ENCODE results near the gene TRAPPC10. TPM values are rescaled to one million over a fixed set of nuclear protein-coding genes. Genes with fewer than 3 reads are reported as not detected.
A peak's percentile ranks its signal among the peaks of the same experiment; 100 is the strongest.

TRAPPC10 gene, protein sequence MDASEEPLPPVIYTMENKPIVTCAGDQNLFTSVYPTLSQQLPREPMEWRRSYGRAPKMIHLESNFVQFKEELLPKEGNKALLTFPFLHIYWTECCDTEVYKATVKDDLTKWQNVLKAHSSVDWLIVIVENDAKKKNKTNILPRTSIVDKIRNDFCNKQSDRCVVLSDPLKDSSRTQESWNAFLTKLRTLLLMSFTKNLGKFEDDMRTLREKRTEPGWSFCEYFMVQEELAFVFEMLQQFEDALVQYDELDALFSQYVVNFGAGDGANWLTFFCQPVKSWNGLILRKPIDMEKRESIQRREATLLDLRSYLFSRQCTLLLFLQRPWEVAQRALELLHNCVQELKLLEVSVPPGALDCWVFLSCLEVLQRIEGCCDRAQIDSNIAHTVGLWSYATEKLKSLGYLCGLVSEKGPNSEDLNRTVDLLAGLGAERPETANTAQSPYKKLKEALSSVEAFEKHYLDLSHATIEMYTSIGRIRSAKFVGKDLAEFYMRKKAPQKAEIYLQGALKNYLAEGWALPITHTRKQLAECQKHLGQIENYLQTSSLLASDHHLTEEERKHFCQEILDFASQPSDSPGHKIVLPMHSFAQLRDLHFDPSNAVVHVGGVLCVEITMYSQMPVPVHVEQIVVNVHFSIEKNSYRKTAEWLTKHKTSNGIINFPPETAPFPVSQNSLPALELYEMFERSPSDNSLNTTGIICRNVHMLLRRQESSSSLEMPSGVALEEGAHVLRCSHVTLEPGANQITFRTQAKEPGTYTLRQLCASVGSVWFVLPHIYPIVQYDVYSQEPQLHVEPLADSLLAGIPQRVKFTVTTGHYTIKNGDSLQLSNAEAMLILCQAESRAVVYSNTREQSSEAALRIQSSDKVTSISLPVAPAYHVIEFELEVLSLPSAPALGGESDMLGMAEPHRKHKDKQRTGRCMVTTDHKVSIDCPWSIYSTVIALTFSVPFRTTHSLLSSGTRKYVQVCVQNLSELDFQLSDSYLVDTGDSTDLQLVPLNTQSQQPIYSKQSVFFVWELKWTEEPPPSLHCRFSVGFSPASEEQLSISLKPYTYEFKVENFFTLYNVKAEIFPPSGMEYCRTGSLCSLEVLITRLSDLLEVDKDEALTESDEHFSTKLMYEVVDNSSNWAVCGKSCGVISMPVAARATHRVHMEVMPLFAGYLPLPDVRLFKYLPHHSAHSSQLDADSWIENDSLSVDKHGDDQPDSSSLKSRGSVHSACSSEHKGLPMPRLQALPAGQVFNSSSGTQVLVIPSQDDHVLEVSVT
- total RNA-seq (27.8 TPM), polyA plus RNA-seq (11.2 TPM)

DNA sequence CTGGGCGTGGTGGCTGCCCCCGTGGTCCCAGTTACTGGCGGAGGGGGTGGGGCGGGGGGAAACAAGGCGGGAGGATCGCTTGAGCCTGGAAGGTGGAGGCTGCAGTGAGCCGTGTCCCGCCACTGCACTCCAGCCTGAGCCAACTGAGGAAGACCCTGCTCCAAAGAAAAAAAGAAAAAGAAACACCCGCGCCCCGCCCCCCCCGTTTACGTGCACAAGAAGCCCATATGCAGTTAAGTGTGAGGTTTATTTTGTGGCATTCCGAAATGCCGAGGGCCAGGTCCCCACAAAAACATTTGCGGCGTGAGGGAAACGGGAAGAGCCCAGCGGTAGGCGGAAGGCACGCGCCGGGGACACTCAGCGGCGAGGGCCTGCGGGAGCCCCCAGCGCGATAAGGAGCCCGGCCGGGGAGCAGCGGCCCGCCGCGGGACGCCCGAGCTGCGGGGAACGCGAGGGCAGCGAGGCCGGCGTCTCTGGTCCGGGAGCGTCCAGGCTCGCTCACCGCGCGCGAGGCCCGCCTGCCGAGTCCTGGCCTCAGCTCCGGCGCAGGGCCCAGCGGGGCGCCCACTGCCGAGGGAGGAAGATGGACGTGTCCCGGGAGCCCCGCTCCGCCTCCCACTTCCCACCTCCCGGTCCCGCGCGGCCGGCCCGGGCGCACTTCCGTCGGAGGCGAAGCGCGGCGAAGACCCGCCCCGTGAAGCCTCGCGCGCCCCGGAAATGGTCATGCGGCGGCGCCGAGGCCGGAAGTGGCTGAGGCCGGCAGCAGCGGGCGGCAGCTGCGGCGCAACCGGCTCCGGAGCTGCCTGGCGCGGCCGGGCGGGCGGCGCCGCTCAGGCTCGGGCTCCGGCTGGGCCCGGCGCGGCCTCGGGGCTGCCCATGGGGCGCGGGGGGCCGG lies at the start of gene TRAPPC10:
Gene TRAPPC10, plus strand, starts transcription at position 731 of the 895 bp plus-strand sequence. CDS start 185 bp downstream, outside the sequence.
- under 1% methylated on average over 107 of the region's 107 CpGs for WGBS
- no peaks in the 10 kb centered on the region for H3K4me1 ChIP-seq (ENCODE audit: insufficient read depth)
- peak within 1 kb of the TSS; percentile 77 for H3K27ac ChIP-seq (ENCODE audit: low read depth)
- DNase-seq (ENCODE audit: extremely low spot score), result peak; percentile 39
- no peaks in the 10 kb centered on the region for H3K36me3 ChIP-seq (ENCODE audit: insufficient read depth)
- peak within 1 kb of the TSS; percentile 99 for H3K4me3 ChIP-seq (ENCODE audit: low read depth, low read length)

DNA sequence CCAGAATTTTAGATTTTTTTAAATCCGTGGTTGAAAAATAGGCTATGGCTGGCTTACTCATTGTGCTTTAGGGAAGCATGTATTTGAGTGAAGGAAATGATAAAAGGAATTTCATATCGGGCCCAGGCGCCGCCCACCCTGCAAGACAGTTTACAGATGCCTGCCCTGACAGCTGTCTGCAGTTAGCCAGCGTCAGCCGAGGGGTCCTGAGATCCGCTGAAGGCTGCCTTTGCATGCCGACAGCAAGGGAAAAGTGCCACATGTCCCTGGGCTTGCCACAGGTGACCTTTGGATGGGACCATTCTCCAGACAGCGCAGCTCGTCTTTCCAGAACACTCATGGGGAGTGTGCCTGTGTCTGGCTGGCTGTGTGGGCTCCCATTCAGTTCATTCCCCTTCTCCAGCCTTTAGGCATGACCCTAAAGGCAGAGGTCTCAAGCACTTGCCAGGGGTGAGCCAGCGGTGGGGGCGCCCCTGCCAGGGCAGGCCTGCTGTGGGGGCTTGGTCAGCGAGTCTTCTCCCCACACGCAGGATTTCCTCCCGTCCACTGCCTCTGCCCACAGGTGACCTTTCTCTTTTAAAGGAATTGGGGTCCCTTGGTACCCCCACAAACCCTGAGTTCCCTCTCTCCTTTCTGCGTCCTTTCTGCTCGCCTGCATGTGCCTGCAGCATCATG lies 46.1 kb upstream of the TRAPPC10 start:
- Histone ChIP-seq H3K4me3 (ENCODE audit: low read depth, low read length) (no peak overlapping the region), H3K27ac (ENCODE audit: low read depth) (no peak overlapping the region), H3K4me1 (ENCODE audit: insufficient read depth) (no peaks in the 10 kb centered on the region), H3K36me3 (ENCODE audit: insufficient read depth) (no peaks in the 10 kb centered on the region)
- 75% methylated on average over 17 of the region's 17 CpGs for WGBS
- no peak for DNase-seq (ENCODE audit: extremely low spot score)

DNA sequence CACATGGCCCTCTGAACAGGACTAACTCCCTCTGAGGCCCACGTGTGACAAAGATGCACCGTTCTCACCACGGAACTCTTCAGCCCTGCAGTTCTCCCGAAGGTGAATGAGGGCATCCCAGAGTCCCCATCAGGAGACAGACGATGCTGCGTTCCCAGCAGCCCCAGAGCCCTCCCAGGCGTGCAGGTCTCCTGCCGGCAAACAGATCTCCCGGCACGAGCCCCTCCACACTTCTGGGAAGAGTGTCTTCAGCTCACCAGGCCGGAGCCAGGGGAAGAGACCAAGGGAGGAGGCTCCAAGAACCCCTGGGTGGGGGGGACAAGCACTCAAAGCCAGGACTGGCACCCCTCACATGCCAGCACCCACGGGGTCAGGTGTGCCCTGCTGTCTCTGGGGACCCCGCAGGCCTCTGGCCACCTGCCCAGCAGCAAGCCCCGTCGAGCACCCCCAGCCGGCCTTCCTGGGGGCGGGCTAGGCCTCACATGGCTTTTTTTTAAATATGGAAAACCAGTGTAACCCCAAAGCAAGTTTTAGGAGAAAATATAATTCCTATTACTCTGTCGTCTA lies 45.1 kb upstream of the TRAPPC10 start:
- Histone ChIP-seq H3K27ac (ENCODE audit: low read depth) (no peak overlapping the region), H3K4me3 (ENCODE audit: low read depth, low read length) (no peak overlapping the region), H3K36me3 (ENCODE audit: insufficient read depth) (no peaks in the 10 kb centered on the region), H3K4me1 (ENCODE audit: insufficient read depth) (no peaks in the 10 kb centered on the region)
- DNase-seq (ENCODE audit: extremely low spot score), result no peak
- WGBS, result 83% methylated on average over 18 of the region's 18 CpGs

DNA sequence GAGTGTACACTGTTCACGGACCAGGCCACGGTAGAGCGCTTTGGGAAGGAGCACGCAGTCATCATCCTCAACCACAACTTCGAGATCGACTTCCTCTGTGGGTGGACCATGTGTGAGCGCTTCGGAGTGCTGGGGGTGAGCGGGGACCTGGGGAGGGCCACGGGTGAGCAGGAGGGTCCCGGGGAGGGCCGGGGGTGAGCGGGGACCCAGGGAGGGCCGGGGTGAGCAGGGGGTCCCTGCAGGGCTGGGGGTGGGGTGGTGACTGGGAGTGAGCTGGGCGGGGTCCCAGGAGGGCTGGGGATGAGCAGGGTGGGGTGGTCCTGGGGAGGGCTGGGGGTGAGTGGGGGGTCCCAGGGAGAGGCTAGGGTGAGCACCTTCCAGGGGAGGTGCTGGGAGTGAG lies 44.1 kb upstream of the TRAPPC10 start:
- DNase-seq (ENCODE audit: extremely low spot score), result no peak
- H3K27ac ChIP-seq (ENCODE audit: low read depth), result no peak overlapping the region
- H3K4me3 ChIP-seq (ENCODE audit: low read depth, low read length), result no peak overlapping the region
- WGBS, result 94% methylated on average over 15 of the region's 15 CpGs
- no peaks in the 10 kb centered on the region for H3K36me3 ChIP-seq (ENCODE audit: insufficient read depth)
- no peaks in the 10 kb centered on the region for H3K4me1 ChIP-seq (ENCODE audit: insufficient read depth)

DNA sequence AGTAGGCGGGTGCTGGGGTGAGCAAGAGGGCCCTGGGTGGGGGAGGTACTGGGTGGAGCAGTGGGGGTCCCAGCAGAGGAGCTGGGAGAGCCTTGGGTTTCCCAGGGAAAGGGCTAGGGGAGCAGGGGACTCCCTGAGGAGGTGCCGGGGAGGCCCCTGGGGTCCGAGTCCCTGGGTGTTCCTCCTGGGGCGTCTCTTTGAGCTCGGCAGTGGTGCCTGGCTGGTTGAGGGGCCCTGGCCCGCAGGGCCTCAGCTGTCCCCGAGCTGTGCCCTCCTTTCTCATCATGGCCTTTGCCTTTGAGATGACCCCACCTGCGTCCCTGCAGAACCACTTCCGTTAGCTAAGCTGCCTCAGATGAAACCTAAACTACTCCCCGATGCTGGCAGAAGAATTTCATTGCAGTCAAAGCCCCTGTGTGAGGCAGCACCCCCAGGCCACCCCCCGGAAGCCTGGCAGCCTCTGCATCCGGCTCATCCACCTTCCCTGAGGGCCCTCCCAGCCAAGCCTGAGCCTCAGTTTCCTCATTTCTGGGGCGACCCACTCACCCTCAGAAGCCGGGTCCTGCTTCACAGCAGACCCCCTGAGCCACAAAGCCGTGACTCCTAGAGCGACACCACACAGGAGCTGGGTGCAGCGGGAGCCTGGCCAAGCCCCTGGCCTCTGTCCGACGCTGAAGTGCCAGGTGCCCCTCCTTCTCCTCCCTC lies 43.5 kb upstream of the TRAPPC10 start:
- Histone ChIP-seq H3K27ac (ENCODE audit: low read depth) (no peak overlapping the region), H3K36me3 (ENCODE audit: insufficient read depth) (no peaks in the 10 kb centered on the region), H3K4me1 (ENCODE audit: insufficient read depth) (no peaks in the 10 kb centered on the region), H3K4me3 (ENCODE audit: low read depth, low read length) (no peak overlapping the region)
- 91% methylated on average over 19 of the region's 19 CpGs for WGBS
- DNase-seq (ENCODE audit: extremely low spot score), result no peak

DNA sequence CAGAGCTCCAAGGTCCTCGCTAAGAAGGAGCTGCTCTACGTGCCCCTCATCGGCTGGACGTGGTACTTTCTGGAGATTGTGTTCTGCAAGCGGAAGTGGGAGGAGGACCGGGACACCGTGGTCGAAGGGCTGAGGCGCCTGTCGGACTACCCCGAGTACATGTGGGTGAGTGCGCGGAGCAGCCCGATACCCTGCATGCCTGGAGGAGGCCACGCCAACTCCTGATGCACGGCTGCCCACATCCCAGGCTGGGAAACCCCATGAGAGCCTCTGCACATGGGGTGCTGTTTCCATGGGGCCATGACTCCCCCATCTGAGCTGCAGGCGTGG lies 43.0 kb upstream of the TRAPPC10 start:
- Histone ChIP-seq H3K4me3 (ENCODE audit: low read depth, low read length) (no peak overlapping the region), H3K4me1 (ENCODE audit: insufficient read depth) (no peaks in the 10 kb centered on the region), H3K36me3 (ENCODE audit: insufficient read depth) (no peaks in the 10 kb centered on the region), H3K27ac (ENCODE audit: low read depth) (no peak overlapping the region)
- 92% methylated on average over 17 of the region's 17 CpGs for WGBS
- no peak for DNase-seq (ENCODE audit: extremely low spot score)

DNA sequence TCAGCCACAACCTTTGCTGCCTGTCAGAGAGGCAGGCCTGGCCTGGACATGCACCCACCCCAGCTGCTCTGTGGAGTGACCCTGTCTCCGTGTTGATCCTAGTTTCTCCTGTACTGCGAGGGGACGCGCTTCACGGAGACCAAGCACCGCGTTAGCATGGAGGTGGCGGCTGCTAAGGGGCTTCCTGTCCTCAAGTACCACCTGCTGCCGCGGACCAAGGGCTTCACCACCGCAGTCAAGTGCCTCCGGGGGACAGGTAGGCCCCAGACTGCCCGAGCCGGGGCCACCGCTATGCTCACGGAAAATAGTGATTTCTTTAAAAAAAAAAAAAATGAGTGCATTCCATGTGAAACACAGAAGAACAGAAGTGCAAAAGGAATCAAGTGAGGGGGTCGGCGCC lies 41.6 kb upstream of the TRAPPC10 start:
- WGBS, result 92% methylated on average over 18 of the region's 18 CpGs
- H3K4me1 ChIP-seq (ENCODE audit: insufficient read depth), result no peaks in the 10 kb centered on the region
- DNase-seq (ENCODE audit: extremely low spot score), result no peak
- no peak overlapping the region for H3K27ac ChIP-seq (ENCODE audit: low read depth)
- H3K4me3 ChIP-seq (ENCODE audit: low read depth, low read length), result no peak overlapping the region
- no peaks in the 10 kb centered on the region for H3K36me3 ChIP-seq (ENCODE audit: insufficient read depth)

DNA sequence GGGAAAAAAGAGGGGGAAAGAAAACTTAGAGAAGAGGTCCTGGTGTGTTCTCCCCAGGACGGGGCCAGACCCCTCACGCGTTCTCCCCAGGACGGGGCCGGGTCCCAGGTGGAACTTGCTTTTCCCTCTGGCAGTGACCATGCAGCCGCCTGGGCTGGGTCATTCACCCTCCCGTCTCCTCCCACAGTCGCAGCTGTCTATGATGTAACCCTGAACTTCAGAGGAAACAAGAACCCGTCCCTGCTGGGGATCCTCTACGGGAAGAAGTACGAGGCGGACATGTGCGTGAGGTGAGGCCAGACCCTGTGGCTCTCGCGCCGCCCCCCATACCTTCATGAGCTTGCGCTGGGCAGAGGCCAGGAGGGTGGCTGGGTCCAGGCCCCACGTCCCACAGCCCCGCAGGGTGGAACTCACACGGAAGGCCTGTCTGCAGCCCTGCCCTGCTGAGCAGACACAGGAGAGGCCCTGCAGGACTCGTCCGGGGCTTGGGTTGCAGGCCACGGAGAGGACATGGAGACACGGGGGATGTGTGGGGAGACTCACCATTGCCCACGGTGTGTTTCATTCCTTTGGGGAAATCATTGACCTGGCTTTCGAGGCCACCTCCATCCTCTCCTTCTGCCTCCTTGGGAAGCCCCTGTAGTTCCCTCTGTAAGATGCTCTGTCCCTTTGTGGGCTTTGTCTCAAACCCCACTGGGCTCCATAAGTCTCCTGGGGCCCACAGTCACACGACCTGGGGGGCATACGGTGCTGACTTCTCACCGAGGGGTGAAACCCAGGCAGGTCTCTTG lies 40.7 kb upstream of the TRAPPC10 start:
- Histone ChIP-seq H3K4me3 (ENCODE audit: low read depth, low read length) (no peak overlapping the region), H3K36me3 (ENCODE audit: insufficient read depth) (no peaks in the 10 kb centered on the region), H3K4me1 (ENCODE audit: insufficient read depth) (no peaks in the 10 kb centered on the region), H3K27ac (ENCODE audit: low read depth) (no peak overlapping the region)
- DNase-seq (ENCODE audit: extremely low spot score), result no peak
- WGBS, result 85% methylated on average over 29 of the region's 29 CpGs

DNA sequence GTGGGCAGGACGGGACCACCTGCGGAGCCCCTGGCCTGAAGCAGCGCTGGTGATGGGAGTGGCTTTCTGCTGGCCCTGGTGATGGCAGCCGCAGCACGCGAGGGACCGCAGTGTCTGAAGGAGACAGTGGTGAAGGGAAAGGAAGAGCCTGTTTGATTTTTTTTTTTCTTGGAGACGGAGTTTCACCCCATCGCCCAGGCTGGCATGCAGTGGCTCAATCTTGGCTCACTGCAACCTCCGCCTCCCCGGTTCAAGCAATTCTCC lies 40.2 kb upstream of the TRAPPC10 start:
- H3K36me3 ChIP-seq (ENCODE audit: insufficient read depth), result no peaks in the 10 kb centered on the region

DNA sequence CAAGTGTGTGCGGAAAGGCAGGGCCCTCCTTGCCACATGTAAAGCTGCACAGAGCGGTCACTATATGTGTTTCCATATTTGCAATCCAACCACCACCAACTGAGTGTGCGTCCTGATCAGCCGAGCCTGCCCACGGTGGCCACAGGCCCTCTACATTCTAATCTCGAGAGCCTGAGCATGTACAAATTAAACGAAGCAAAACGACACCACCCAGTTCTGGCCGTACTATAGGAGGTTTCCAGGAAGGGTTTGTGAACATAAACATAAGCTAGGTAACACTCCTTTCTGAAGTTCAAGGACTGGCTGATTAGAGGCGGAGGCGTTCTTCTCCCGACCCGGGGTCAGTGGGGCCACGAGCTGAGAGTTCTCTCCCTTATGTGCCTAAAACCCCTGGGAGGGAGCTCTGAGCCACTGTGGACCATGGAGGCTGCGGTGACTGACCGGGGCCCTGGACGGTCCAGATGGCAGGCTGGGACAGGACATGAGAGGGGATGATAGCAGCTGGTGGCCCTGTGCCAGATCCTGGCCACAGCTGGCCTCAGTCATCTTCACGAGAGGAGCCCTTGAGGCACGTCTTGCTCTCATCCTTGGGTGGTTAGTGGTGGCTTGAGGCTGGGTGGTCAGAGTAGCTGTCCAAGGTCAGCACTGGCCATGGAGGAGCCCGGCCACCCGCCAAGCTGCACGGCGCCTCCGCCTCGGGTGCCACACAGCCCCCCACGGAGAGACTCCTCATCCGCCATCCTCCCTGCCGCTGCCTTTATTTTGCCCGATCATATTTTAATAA lies 39.1 kb upstream of the TRAPPC10 start:
- no peaks in the 10 kb centered on the region for H3K4me1 ChIP-seq (ENCODE audit: insufficient read depth)
- H3K27ac ChIP-seq (ENCODE audit: low read depth), result no peak overlapping the region
- H3K36me3 ChIP-seq (ENCODE audit: insufficient read depth), result no peaks in the 10 kb centered on the region
- no peak for DNase-seq (ENCODE audit: extremely low spot score)
- 69% methylated on average over 29 of the region's 29 CpGs for WGBS
- H3K4me3 ChIP-seq (ENCODE audit: low read depth, low read length), result no peak overlapping the region

More for the DNA sequence above, 40.2 kb upstream of the TRAPPC10 start:
- no peak for DNase-seq (ENCODE audit: extremely low spot score)
- no peaks in the 10 kb centered on the region for H3K4me1 ChIP-seq (ENCODE audit: insufficient read depth)
- no peak overlapping the region for H3K4me3 ChIP-seq (ENCODE audit: low read depth, low read length)
- WGBS, result 95% methylated on average over 11 of the region's 11 CpGs
- H3K27ac ChIP-seq (ENCODE audit: low read depth), result no peak overlapping the region

DNA sequence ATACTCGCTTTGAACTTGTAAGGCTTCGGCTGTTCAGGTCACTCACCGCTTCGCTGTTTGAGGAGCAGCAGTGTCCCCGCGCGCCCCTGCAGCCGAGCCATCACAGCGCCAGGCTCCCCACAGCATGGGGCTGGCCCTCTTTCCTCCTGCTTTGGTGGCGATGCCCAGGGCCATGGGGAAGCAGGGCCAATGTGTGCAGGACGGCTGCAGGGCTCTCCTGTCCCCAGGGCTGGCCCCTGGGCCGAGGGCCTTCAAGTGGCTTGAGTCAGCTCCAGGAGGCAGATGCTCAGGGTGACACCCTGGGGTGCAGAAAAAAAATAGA lies 38.5 kb upstream of the TRAPPC10 start:
- H3K4me3 ChIP-seq (ENCODE audit: low read depth, low read length), result no peak overlapping the region
- no peaks in the 10 kb centered on the region for H3K36me3 ChIP-seq (ENCODE audit: insufficient read depth)
- WGBS, result 86% methylated on average over 12 of the region's 12 CpGs
- H3K27ac ChIP-seq (ENCODE audit: low read depth), result no peak overlapping the region
- DNase-seq (ENCODE audit: extremely low spot score), result no peak
- no peaks in the 10 kb centered on the region for H3K4me1 ChIP-seq (ENCODE audit: insufficient read depth)
